HG02970 (cell line): Measurements from ENCODE around the gene TNFSF13B.

Experiments used
- ATAC-seq: cut with Tn5 transposase; IDR thresholded peaks from one replicate; pipeline ENCODE4 v1.9.1; 2021; ENCODE audit warnings: mild to moderate bottlenecking, moderate library complexity, moderate number of reproducible peaks; ENCODE audit not compliant: unreplicated experiment, low FRiP score

TNFSF13B gene

GRCh38 chr13:108342369-108343289, 73.1 kb downstream of the TNFSF13B start:
- ATAC-seq: no peak

- ATAC-seq: no peak
These were observed 75.5 kb downstream of the TNFSF13B start for GRCh38 chr13:108345016-108345415.

DNA sequence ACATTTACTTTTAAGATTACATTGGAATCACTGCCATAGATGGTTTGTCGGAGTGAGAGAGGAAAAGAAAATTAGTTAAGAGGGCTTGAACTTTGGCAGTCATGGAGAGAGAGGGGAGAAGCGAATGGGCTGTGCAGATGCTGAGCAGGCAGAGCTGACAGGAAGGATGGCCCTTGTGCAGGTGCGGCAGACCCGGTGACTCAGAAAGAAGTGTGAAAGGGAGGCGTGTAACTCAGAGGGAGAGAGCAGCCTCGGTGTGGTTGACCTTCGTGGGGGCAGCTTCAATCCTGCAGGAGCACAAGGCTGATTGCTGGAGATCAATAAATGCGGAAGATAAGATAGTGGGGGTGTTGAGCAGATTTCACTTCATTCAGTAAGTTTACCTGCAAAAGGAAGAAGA, 76.9 kb downstream of the TNFSF13B start:
- ATAC-seq: no peak

DNA sequence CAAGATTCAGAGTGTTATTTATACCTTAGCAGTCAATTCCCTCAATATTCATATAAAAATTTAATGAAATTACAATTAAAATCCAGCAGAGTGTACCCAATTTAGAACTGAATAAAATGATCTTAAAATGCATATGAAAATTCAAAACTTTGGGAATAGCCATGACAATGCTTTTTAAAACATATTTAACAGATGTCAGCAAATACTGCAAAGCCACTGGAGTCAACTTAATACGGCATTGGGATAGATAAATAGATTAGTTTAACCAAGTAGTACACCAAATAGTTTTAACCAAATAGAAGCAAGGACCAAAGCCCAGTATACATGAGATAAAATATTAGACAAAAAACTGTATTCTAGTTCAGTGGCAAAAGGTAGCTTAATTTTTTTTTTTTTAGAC, 79.8 kb downstream of the TNFSF13B start:
- ATAC-seq: no peak

GRCh38 chr13:108350579-108350978, 81.1 kb downstream of the TNFSF13B start:
- no peak for ATAC-seq

- no peak for ATAC-seq
These were observed 83.1 kb downstream of the TNFSF13B start for GRCh38 chr13:108352599-108352998.

DNA sequence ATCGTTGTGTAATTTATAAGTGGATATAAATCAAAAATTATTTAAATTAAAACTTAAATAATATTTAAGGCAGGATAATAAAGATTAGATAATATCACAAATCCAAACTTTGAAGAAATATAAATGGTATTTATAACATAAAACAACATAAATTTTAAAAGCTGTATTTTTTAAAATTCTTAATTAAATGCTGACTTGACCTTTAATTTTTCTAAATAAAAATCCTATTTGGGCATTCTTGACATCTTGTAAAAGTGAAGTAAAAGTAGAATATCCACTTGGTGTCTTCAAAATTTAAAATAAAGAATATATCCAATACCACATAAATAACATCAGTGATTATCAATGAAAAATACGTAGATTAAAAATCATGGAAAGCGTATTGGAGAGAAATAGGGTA, 87.7 kb downstream of the TNFSF13B start:
- ATAC-seq: no peak
